ENCODE results near the gene ARHGEF33.

ARHGEF33 gene

GRCh38 chr2:38873763-38874162, 15.9 kb upstream of the ARHGEF33 start:
- DNase-seq (ENCODE audit: low spot score): no peak
- TF ChIP-seq, protein P1, sequence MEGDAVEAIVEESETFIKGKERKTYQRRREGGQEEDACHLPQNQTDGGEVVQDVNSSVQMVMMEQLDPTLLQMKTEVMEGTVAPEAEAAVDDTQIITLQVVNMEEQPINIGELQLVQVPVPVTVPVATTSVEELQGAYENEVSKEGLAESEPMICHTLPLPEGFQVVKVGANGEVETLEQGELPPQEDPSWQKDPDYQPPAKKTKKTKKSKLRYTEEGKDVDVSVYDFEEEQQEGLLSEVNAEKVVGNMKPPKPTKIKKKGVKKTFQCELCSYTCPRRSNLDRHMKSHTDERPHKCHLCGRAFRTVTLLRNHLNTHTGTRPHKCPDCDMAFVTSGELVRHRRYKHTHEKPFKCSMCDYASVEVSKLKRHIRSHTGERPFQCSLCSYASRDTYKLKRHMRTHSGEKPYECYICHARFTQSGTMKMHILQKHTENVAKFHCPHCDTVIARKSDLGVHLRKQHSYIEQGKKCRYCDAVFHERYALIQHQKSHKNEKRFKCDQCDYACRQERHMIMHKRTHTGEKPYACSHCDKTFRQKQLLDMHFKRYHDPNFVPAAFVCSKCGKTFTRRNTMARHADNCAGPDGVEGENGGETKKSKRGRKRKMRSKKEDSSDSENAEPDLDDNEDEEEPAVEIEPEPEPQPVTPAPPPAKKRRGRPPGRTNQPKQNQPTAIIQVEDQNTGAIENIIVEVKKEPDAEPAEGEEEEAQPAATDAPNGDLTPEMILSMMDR (IDR thresholded peaks at IDR 0.05; ENCODE audit: extremely low read depth, missing control alignments): no peak

DNA sequence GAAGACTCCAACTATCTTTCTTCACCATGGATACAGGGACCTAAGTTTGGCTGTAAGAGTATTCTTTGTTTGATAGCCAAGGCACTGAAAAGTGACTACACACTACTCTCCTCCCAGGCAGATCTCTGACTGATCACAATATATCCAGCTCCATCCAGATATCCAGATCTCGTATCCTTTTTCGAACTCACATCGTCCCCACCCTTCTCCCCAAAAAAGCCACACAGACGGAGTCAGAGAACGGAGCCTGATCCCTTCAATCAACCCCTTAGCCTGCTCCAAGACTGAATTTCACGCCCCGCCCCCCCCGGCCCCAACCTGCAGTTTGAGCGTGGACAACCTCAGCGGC, 14.5 kb upstream of the ARHGEF33 start:
- peak; percentile 4 for DNase-seq (ENCODE audit: low spot score)
- TF ChIP-seq, protein P1 (IDR thresholded peaks at IDR 0.05; ENCODE audit: extremely low read depth, missing control alignments): no peak

- peak; percentile 88 for DNase-seq (ENCODE audit: low spot score)
- TF ChIP-seq, protein P1 (IDR thresholded peaks at IDR 0.05; ENCODE audit: extremely low read depth, missing control alignments): no peak
These were observed 13.9 kb upstream of the ARHGEF33 start, which contains the start of the genes DHX57 and MORN2 for GRCh38 chr2:38875576-38876367. Gene DHX57, minus strand, starts transcription at chr2:38875934. Its CDS starts 7,529 bp downstream, at chr2:38868405. Gene MORN2, plus strand, starts transcription at chr2:38875976.

DNA sequence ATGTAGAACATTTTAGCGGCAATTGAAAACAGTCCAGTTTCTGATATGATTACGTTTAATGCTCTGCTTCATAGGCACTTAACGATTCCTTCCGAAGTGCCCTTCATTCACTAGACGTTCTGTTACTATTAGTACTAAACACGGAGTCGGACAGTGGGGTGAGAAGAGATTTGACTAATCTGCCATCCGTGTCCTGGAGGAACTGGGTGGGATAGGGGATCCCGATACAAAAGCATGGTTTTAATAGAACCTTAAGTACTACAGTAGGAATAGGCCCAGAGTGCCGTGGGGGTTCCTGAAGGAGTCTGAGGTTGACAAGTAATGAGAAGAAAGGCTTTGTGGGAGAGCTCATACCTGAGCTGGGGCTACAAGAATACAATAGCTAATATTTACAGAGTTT, 13.3 kb upstream of the ARHGEF33 start:
- DNase-seq (ENCODE audit: low spot score): no peak
- TF ChIP-seq, protein P1 (IDR thresholded peaks at IDR 0.05; ENCODE audit: extremely low read depth, missing control alignments): no peak

GRCh38 chr2:38886063-38886462, 3.6 kb upstream of the ARHGEF33 start:
- no peak for DNase-seq (ENCODE audit: low spot score)
- TF ChIP-seq, protein P1 (IDR thresholded peaks at IDR 0.05; ENCODE audit: extremely low read depth, missing control alignments): no peak

DNA sequence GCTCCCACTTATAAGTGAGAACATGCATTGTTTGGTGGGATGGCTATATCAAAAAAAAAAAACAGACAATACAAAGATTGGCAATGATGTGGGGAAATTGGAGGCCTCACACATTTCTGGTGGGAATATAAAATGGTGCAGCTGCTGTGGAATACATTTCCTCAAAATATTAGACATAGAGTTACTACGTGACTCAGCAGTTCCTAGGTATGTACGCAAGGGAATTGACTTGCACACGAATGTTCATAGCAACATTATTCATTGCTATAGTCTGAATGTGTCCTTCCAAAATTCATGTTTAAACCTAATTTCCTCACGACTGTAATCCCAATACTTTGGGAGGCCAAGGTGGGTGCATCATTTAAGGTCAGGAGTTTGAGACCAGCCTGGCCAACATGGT, 2.3 kb upstream of the ARHGEF33 start:
- DNase-seq (ENCODE audit: low spot score): no peak
- TF ChIP-seq, protein P1 (IDR thresholded peaks at IDR 0.05; ENCODE audit: extremely low read depth, missing control alignments): no peak

- TF ChIP-seq, protein P1 (IDR thresholded peaks at IDR 0.05; ENCODE audit: extremely low read depth, missing control alignments): no peak
- no peak for DNase-seq (ENCODE audit: low spot score)
These were observed 1.6 kb upstream of the ARHGEF33 start for GRCh38 chr2:38887902-38888554.
